Hepatocyte (in vitro differentiated cells): ENCODE data around the gene DGKD.

Experiments used
- EZH2 ChIP-seq: fragments of 200-600 bp; sonication (generic); IDR thresholded peaks from 2 replicates; pipeline ENCODE4 v1.6.1; 2016; ENCODE audit warnings: antibody characterized with exemption, mild to moderate bottlenecking, borderline replicate concordance
- EZH2phosphoT487 ChIP-seq: fragments of 200-600 bp; sonication (generic); IDR thresholded peaks from one replicate; pipeline ENCODE4 v1.6.1; 2018; ENCODE audit warnings: antibody characterized with exemption, mild to moderate bottlenecking, low read depth, moderate library complexity; ENCODE audit not compliant: unreplicated experiment, severe bottlenecking
- TF ChIP-seq, protein P1 (sequence below): fragments of 200-600 bp; sonication (generic); IDR thresholded peaks from 2 replicates; pipeline ENCODE4 v1.5.1; 2016; ENCODE audit warnings: antibody characterized with exemption, mild to moderate bottlenecking; ENCODE audit not compliant: poor library complexity

- TF ChIP-seq, protein P1, sequence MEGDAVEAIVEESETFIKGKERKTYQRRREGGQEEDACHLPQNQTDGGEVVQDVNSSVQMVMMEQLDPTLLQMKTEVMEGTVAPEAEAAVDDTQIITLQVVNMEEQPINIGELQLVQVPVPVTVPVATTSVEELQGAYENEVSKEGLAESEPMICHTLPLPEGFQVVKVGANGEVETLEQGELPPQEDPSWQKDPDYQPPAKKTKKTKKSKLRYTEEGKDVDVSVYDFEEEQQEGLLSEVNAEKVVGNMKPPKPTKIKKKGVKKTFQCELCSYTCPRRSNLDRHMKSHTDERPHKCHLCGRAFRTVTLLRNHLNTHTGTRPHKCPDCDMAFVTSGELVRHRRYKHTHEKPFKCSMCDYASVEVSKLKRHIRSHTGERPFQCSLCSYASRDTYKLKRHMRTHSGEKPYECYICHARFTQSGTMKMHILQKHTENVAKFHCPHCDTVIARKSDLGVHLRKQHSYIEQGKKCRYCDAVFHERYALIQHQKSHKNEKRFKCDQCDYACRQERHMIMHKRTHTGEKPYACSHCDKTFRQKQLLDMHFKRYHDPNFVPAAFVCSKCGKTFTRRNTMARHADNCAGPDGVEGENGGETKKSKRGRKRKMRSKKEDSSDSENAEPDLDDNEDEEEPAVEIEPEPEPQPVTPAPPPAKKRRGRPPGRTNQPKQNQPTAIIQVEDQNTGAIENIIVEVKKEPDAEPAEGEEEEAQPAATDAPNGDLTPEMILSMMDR: no peak
- TF ChIP-seq EZH2 (no peak), EZH2phosphoT487 (no peak)
Observed at GRCh38 chr2:233399306-233400225, 45.3 kb downstream of the DGKD start.
